Measurements from ENCODE around the gene DPEP2NB. TPM values are rescaled to one million over a fixed set of nuclear protein-coding genes. Genes with fewer than 3 reads are reported as not detected.
A peak's percentile ranks its signal among the peaks of the same experiment; 100 is the strongest.
"Not testable (repeated sequence)": the region's sequence is repeated elsewhere in the genome, so short reads cannot be mapped to it uniquely, and the experiment has no call there.

Gene DPEP2NB
- total RNA-seq, 5 donors from 2014 or later (not counting 1 experiment from before 2014, with no cell fraction given) = not detected

DNA sequence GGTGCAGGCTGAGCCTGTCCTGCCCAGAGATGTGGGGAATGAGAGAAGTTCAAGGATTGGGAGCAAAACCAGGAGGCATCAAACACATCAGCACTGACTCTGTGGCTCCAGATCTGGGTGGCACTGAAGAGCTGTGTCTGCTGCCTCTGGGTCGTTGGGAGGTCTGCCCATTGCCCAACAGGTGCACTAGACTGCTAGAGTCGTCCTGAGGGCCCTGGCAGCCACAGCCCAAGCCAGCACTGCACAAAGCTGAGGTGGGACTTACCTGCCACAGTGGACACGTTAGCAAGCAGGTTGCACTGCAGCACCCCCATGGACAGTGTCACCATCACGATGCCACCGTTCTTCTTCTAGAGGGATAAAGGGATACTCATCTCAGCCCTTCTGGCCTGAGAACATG, 38.7 kb downstream of the DPEP2NB start:
- ChIA-PET POLR2A (no interaction called here), CTCF (no interaction called here)
- no peaks in the 10 kb centered on the region for H3K4me1 ChIP-seq (ENCODE audit: control insufficient read depth in 1 of 2, extremely low read depth in 1 of 2, insufficient read depth in 2 of 2, low read length in 2 of 2)
- H3K36me3 ChIP-seq (ENCODE audit: control insufficient read depth in 2 of 2, extremely low read depth in 1 of 2, insufficient read depth in 1 of 2, low read length in 1 of 2) = no peaks in the 10 kb centered on the region
- no peak overlapping the region for H3K27ac ChIP-seq (ENCODE audit: low read length)
- DNase-seq (no peak), ATAC-seq (replicated peaks in 1 of 4) (no peak)
- Mint-ChIP-seq H3K27ac (no peak overlapping the region), H3K4me3 (no peak overlapping the region), H3K27me3 (peaks cover 0 to 1% of the 10 kb centered on the region in 2 donors), H3K9me3 (no peaks in the 10 kb centered on the region), H3K4me1 (no peaks in the 10 kb centered on the region), H3K36me3 (no peaks in the 10 kb centered on the region)
- WGBS (ENCODE audit: insufficient coverage) = 77% methylated on average over 4 of the region's 5 CpGs
- no peak overlapping the region for H3K4me3 ChIP-seq (ENCODE audit: control insufficient read depth in 1 of 2, extremely low read depth in 1 of 2, low read length in 1 of 2)
- no peaks in the 10 kb centered on the region for H3K9me3 ChIP-seq
- H3K27me3 ChIP-seq (replicated peaks in 1 of 2; ENCODE audit: control insufficient read depth in 2 of 2, extremely low read depth in 1 of 2, insufficient read depth in 2 of 2, low read length in 1 of 2) = peaks cover 0 to 17% of the 10 kb centered on the region in 2 experiments

DNA sequence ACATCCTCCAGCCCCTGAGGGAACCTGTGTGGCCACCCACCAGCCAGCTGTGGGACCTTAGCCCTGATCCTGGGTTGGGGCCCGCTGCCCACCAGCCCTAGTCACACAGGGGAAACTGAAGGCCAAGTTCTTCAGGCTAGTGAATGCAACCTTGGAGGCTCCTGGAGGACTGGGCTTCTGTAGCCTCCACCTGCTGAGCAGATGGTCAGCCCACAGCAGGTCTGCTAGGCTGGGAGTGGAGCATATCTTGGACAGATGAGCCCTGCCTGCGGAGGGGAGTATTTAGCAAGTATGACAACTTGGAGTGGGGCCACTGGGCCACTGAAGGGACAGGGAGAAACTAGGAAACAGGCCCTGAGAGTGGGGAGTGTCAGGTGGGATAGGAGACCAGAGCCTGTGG, 39.5 kb downstream of the DPEP2NB start:
- POLR2A ChIA-PET = no interaction called here

DNA sequence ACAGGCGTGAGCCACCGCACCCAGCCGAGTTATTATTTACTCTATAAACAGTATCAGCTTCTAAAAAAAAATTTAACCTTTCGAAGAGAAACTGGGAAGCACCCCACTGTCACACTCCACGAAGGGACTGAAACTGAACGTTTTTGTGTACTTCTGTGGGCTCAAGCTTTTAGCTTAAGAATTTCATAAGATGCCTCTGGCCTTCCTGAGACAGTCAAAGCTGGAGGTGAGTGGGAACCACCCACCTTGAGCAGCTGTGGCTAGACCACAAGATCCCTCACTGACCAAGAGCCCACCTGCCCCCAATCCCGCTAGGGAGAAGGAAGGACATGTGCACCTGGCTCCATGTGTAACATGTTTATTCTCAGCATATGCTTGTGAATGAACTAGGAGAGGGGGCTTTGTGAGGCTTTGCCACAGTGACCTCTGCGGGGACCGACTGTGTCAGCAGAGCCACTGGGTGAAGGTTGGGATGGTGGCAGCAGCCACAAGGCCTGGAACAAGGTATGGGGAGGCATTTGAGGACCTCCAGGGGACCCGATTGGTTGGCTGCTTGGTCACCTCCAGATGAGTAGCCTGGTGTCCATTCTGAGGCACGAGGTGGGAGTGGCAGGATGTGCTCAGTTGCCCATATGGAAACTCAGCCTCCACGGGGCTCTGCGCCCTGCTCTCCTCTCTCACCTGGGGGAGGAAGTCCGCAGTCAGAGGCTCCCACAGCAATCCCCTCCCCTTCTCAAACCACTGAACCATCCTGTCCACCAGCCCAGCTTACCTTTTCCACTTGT, 40.2 kb downstream of the DPEP2NB start:
- no peak overlapping the region for H3K4me3 Mint-ChIP-seq
- H3K4me1 Mint-ChIP-seq = no peaks in the 10 kb centered on the region
- Histone ChIP-seq H3K4me1 (ENCODE audit: control insufficient read depth in 1 of 2, extremely low read depth in 1 of 2, insufficient read depth in 2 of 2, low read length in 2 of 2) (no peaks in the 10 kb centered on the region), H3K4me3 (ENCODE audit: control insufficient read depth in 1 of 2, extremely low read depth in 1 of 2, low read length in 1 of 2) (no peak overlapping the region), H3K9me3 (no peaks in the 10 kb centered on the region), H3K36me3 (ENCODE audit: control insufficient read depth in 2 of 2, extremely low read depth in 1 of 2, insufficient read depth in 1 of 2, low read length in 1 of 2) (no peaks in the 10 kb centered on the region), H3K27ac (ENCODE audit: low read length) (no peak overlapping the region), H3K27me3 (replicated peaks in 1 of 2; ENCODE audit: control insufficient read depth in 2 of 2, extremely low read depth in 1 of 2, insufficient read depth in 2 of 2, low read length in 1 of 2) (peaks cover 0 to 17% of the 10 kb centered on the region in 2 experiments)
- 60% methylated on average over 8 of the region's 14 CpGs for WGBS (ENCODE audit: insufficient coverage)
- ATAC-seq (replicated peaks in 1 of 4) (no peak), DNase-seq (no peak)
- ChIA-PET POLR2A (no interaction called here), CTCF (no interaction called here)
- H3K9me3 Mint-ChIP-seq = no peaks in the 10 kb centered on the region
- H3K27ac Mint-ChIP-seq = no peak overlapping the region
- no peaks in the 10 kb centered on the region for H3K36me3 Mint-ChIP-seq
- peaks cover 0 to under 1% of the 10 kb centered on the region in 2 donors for H3K27me3 Mint-ChIP-seq

More for the DNA sequence above, 39.5 kb downstream of the DPEP2NB start:
- CTCF ChIA-PET = no interaction called here
- Histone ChIP-seq H3K4me1 (ENCODE audit: control insufficient read depth in 1 of 2, extremely low read depth in 1 of 2, insufficient read depth in 2 of 2, low read length in 2 of 2) (no peaks in the 10 kb centered on the region), H3K9me3 (no peaks in the 10 kb centered on the region), H3K36me3 (ENCODE audit: control insufficient read depth in 2 of 2, extremely low read depth in 1 of 2, insufficient read depth in 1 of 2, low read length in 1 of 2) (no peaks in the 10 kb centered on the region), H3K27me3 (replicated peaks in 1 of 2; ENCODE audit: control insufficient read depth in 2 of 2, extremely low read depth in 1 of 2, insufficient read depth in 2 of 2, low read length in 1 of 2) (peaks cover 0 to 17% of the 10 kb centered on the region in 2 experiments), H3K4me3 (ENCODE audit: control insufficient read depth in 1 of 2, extremely low read depth in 1 of 2, low read length in 1 of 2) (no peak overlapping the region), H3K27ac (ENCODE audit: low read length) (no peak overlapping the region)
- H3K4me1 Mint-ChIP-seq = no peaks in the 10 kb centered on the region
- H3K27me3 Mint-ChIP-seq = peaks cover 0 to 1% of the 10 kb centered on the region in 2 donors
- H3K27ac Mint-ChIP-seq = peak overlapping the region in 1 of 2 donors; percentile 39
- H3K36me3 Mint-ChIP-seq = no peaks in the 10 kb centered on the region
- no peak overlapping the region for H3K4me3 Mint-ChIP-seq
- WGBS (ENCODE audit: insufficient coverage) = 85% methylated on average over 2 of the region's 2 CpGs
- ATAC-seq (replicated peaks in 1 of 4) (no peak), DNase-seq (no peak)
- H3K9me3 Mint-ChIP-seq = no peaks in the 10 kb centered on the region

DNA sequence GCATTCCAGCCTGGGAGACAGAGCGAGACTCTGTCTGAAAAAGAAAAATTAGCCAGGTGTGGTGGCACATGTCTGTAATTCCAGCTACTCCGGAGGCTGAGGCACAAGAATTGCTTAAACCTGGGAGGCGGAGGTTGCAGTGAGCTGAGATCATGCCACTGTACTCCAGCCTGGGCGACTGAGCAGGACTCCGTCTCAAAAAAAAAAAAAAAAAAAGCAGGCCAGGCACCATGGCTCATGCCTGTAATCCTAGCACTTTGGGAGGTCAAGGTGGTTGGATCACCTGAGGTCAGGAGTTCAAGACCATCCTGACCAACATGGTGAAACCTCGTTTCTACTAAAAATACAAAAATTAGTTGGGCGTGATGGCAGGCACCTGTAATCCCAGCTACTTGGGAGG, 43.4 kb downstream of the DPEP2NB start:
- not testable (repeated sequence) for H3K27me3 ChIP-seq (replicated peaks in 1 of 2; ENCODE audit: control insufficient read depth in 2 of 2, extremely low read depth in 1 of 2, insufficient read depth in 2 of 2, low read length in 1 of 2); H3K27me3 Mint-ChIP-seq; H3K4me3 ChIP-seq (ENCODE audit: control insufficient read depth in 1 of 2, extremely low read depth in 1 of 2, low read length in 1 of 2); H3K9me3 Mint-ChIP-seq; ATAC-seq (replicated peaks in 1 of 4); H3K9me3 ChIP-seq; H3K27ac Mint-ChIP-seq; DNase-seq; H3K27ac ChIP-seq (ENCODE audit: low read length); H3K36me3 ChIP-seq (ENCODE audit: control insufficient read depth in 2 of 2, extremely low read depth in 1 of 2, insufficient read depth in 1 of 2, low read length in 1 of 2); H3K36me3 Mint-ChIP-seq; H3K4me3 Mint-ChIP-seq
- 100% methylated on average over 3 of the region's 7 CpGs for WGBS (ENCODE audit: insufficient coverage)
- peaks cover 11 to 13% (median 12%) of the 10 kb centered on the region in 3 donors for H3K4me1 Mint-ChIP-seq
- ChIA-PET CTCF (interaction anchor here (0.7 kb wide), 2 partner anchors 69 to 151 kb away, joined by 4 to 6 read pairs; no protein-coding TSS in a partner anchor), POLR2A (interaction anchor here in 1 of 2 donors (0.7 kb wide), 1 partner anchor 113 kb away, joined by 6 read pairs; no protein-coding TSS in a partner anchor)
- peaks cover 6 to 17% of the 10 kb centered on the region in 2 experiments for H3K4me1 ChIP-seq (ENCODE audit: control insufficient read depth in 1 of 2, extremely low read depth in 1 of 2, insufficient read depth in 2 of 2, low read length in 2 of 2)

DNA sequence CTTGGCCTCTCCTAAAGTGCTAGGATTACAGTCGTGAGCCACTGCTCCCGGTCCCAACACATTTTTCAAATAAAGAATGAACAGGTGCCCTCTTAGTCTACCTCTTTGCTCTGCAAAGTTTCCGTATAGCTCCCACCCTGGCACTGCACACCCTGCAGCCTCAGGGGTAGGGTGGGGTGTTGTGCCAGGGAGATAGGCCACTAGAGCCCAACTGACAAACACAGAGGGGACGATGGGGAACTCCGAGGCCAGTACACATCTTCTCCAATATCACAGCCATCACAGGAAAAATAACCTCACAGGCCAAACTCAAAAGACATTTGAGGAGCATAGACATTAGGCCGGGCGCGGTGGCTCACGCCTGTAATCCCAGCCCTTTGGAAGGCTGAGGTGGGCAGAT, 44.6 kb downstream of the DPEP2NB start:
- CTCF ChIA-PET = interaction anchor here in 1 of 2 donors (0.6 kb wide), 1 partner anchor 450 kb away, joined by 3 read pairs; no protein-coding TSS in a partner anchor
- no peak for DNase-seq
- Histone ChIP-seq H3K4me1 (ENCODE audit: control insufficient read depth in 1 of 2, extremely low read depth in 1 of 2, insufficient read depth in 2 of 2, low read length in 2 of 2) (peaks cover 10 to 28% of the 10 kb centered on the region in 2 experiments), H3K36me3 (ENCODE audit: control insufficient read depth in 2 of 2, extremely low read depth in 1 of 2, insufficient read depth in 1 of 2, low read length in 1 of 2) (no peaks in the 10 kb centered on the region), H3K27me3 (replicated peaks in 1 of 2; ENCODE audit: control insufficient read depth in 2 of 2, extremely low read depth in 1 of 2, insufficient read depth in 2 of 2, low read length in 1 of 2) (no peaks in the 10 kb centered on the region), H3K27ac (ENCODE audit: low read length) (no peak overlapping the region), H3K4me3 (ENCODE audit: control insufficient read depth in 1 of 2, extremely low read depth in 1 of 2, low read length in 1 of 2) (no peak overlapping the region), H3K9me3 (no peaks in the 10 kb centered on the region)
- no peaks in the 10 kb centered on the region for H3K27me3 Mint-ChIP-seq
- POLR2A ChIA-PET = no interaction called here
- H3K9me3 Mint-ChIP-seq = no peaks in the 10 kb centered on the region
- no peak for ATAC-seq (replicated peaks in 1 of 4)
- H3K36me3 Mint-ChIP-seq = no peaks in the 10 kb centered on the region
- H3K27ac Mint-ChIP-seq = peak overlapping the region in 1 of 2 donors; percentile 64
- H3K4me1 Mint-ChIP-seq = peaks cover 21 to 25% (median 21%) of the 10 kb centered on the region in 3 donors
- H3K4me3 Mint-ChIP-seq = peak overlapping the region in 1 of 3 donors; percentile 48
- WGBS (ENCODE audit: insufficient coverage) = no CpG with 5 or more reads among the region's 9 CpGs

DNA sequence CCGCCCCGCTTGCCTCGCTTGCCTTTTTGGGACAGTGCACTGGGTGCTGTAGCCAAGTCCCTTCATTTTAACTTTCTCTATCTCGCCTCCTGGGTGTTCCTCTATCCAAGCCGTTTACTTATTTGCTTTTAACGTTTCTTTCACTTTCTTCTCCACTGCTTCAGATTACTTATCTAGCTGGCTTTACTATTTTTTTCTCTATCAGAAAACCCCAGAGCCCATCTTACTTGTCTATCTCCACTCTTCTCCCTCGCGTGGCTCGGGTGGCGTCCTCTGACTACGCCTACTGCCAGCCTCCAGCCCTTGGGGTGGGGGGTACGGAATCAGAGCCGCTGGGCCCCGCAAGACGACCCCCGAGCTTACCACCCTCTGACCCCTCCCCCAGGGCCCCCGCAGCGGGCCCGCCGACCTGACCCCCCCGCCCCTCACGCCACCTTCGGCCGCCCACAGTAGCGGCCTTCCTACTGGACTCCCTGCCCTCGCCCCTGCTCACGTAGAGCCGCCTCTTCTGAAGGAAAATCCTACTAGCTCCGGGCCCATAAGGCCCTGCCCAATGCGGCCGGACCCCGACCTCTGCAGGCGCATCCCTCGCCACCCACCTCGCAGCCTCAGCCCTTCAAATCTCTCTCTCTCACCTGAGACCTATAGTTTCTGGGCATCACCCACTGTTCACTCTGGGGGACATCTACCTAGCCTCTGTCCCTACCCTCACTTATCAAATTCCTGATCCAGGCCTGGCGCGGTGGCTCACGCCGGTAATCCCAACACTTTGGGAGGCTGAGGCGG, 46.3 kb downstream of the DPEP2NB start:
- peak overlapping the region; percentile 40 for H3K27ac ChIP-seq (ENCODE audit: low read length)
- peak overlapping the region; percentile 58 to 89 for H3K4me3 ChIP-seq (ENCODE audit: control insufficient read depth in 1 of 2, extremely low read depth in 1 of 2, low read length in 1 of 2)
- Mint-ChIP-seq H3K36me3 (no peaks in the 10 kb centered on the region), H3K4me3 (peak overlapping the region; percentile 85 to 93 (median 85)), H3K27ac (peak overlapping the region; percentile 91 to 92), H3K4me1 (peaks cover 21 to 35% (median 23%) of the 10 kb centered on the region in 3 donors), H3K9me3 (no peaks in the 10 kb centered on the region), H3K27me3 (no peaks in the 10 kb centered on the region)
- ChIA-PET POLR2A (no interaction called here), CTCF (interaction anchor here in 1 of 2 donors (1.0 kb wide), 1 partner anchor 19 kb away, joined by 3 read pairs; no protein-coding TSS in a partner anchor)
- no peaks in the 10 kb centered on the region for H3K9me3 ChIP-seq
- H3K27me3 ChIP-seq (replicated peaks in 1 of 2; ENCODE audit: control insufficient read depth in 2 of 2, extremely low read depth in 1 of 2, insufficient read depth in 2 of 2, low read length in 1 of 2) = no peaks in the 10 kb centered on the region
- H3K36me3 ChIP-seq (ENCODE audit: control insufficient read depth in 2 of 2, extremely low read depth in 1 of 2, insufficient read depth in 1 of 2, low read length in 1 of 2) = no peaks in the 10 kb centered on the region
- WGBS (ENCODE audit: insufficient coverage) = 67% methylated on average over 20 of the region's 40 CpGs
- H3K4me1 ChIP-seq (ENCODE audit: control insufficient read depth in 1 of 2, extremely low read depth in 1 of 2, insufficient read depth in 2 of 2, low read length in 2 of 2) = peaks cover 10 to 28% of the 10 kb centered on the region in 2 experiments
- ATAC-seq (replicated peaks in 1 of 4) (peak in 2 of 4 experiments; percentile 34 to 41), DNase-seq (peak in 1 of 35 experiments; percentile 55)

All from T-cell (primary cell).